ENCODE data around the gene SLC26A11. TPM values are rescaled to one million over a fixed set of nuclear protein-coding genes. Genes with fewer than 3 reads are reported as not detected.

The SLC26A11 gene
- total RNA-seq, 1 experiment from 2014 or later = 26.5 TPM

DNA sequence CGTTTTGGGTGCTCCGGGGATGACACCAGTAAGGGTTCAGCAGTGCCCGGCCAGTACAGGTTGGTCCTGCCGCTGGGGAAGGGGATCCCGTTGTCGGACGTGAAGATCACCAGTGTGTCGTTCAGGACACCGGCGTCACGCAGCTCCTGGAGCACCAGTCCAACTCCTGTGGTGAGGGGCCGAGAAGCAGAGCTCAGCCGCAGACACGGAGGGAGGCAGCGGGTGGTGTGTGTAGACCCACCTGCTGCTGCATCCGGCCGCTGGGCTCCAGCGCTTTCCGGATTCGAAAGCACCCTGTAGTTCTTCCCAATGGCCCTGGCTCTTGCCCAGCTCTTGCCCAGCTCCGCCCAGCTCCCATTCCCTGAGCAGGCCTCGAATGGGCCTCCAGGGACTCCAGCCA, 8.1 kb upstream of the SLC26A11 start:
- peaks cover 13 to 37% (median 30%) of the 10 kb centered on the region in 3 experiments; a peak in 6 of 7 replicates for H3K36me3 Mint-ChIP-seq (ENCODE audit: insufficient read depth in 1 of 3, low read depth in 3 of 3)
- H3T11ph ChIP-seq (ENCODE audit: low read length) = no peak overlapping the region
- H2AK5ac ChIP-seq (ENCODE audit: insufficient read length, low read length) = no peak overlapping the region
- no peak overlapping the region for H3K18ac ChIP-seq (ENCODE audit: insufficient read length, low read depth, low read length)
- H2BK20ac ChIP-seq (ENCODE audit: low read depth, low read length, poor library complexity, severe bottlenecking) = no peak overlapping the region
- H3K4ac ChIP-seq (ENCODE audit: low read depth, low read length) = no peak overlapping the region
- no peaks in the 10 kb centered on the region for H3K23me2 ChIP-seq (ENCODE audit: insufficient read length, low read depth, low read length, poor library complexity, severe bottlenecking)
- H3K4me3 Mint-ChIP-seq = no peak overlapping the region
- H3K23ac ChIP-seq (ENCODE audit: insufficient read length, low read depth, low read length) = no peak overlapping the region
- no peak overlapping the region for H4K5ac ChIP-seq (ENCODE audit: insufficient read length, low read depth, low read length)
- no peak for DNase-seq
- no peak overlapping the region for H4K8ac ChIP-seq (replicated peaks; ENCODE audit: insufficient read length, low read depth, low read length)
- WGBS (ENCODE audit: extremely low coverage, insufficient read length, low lambda C conversion rate) = no CpG with 5 or more reads among the region's 22 CpGs
- H3K4me1 Mint-ChIP-seq = no peaks in the 10 kb centered on the region
- H3K56ac ChIP-seq (ENCODE audit: insufficient read length, low read depth, low read length) = no peak overlapping the region
- H3K27me3 Mint-ChIP-seq (ENCODE audit: low read depth) = no peaks in the 10 kb centered on the region
- H3K27ac Mint-ChIP-seq = no peak overlapping the region
- no peak overlapping the region for H2BK12ac ChIP-seq (ENCODE audit: insufficient read length, low read depth, low read length)
- no peaks in the 10 kb centered on the region for H3K9me3 ChIP-seq (ENCODE audit: control insufficient read depth, low read depth, low read length)
- no peak overlapping the region for H2BK15ac ChIP-seq (ENCODE audit: low read depth, low read length)
- no peaks in the 10 kb centered on the region for H3K9me3 Mint-ChIP-seq
- H3K27me3 ChIP-seq (ENCODE audit: insufficient read depth, low read length) = no peaks in the 10 kb centered on the region
- no peaks in the 10 kb centered on the region for H4K20me1 ChIP-seq (ENCODE audit: control insufficient read depth, insufficient read depth, insufficient read length)
- no peaks in the 10 kb centered on the region for H3K79me2 ChIP-seq (ENCODE audit: insufficient read depth, low read length)
- no peaks in the 10 kb centered on the region for H3K79me1 ChIP-seq (ENCODE audit: insufficient read depth, low read depth, low read length, poor library complexity, severe bottlenecking)
- no peak overlapping the region for H4K91ac ChIP-seq (ENCODE audit: insufficient read length, low read depth, low read length)
- no peak overlapping the region for H2BK5ac ChIP-seq (ENCODE audit: insufficient read length, low read length)
- H3K4me1 ChIP-seq (ENCODE audit: insufficient read depth, low read length) = no peaks in the 10 kb centered on the region
- no peak overlapping the region for H2BK120ac ChIP-seq (ENCODE audit: low read depth, low read length, poor library complexity, severe bottlenecking)
- H3K4me2 ChIP-seq (ENCODE audit: insufficient read depth, insufficient read length, low read length) = no peak overlapping the region
- TF ChIP-seq, protein P1, sequence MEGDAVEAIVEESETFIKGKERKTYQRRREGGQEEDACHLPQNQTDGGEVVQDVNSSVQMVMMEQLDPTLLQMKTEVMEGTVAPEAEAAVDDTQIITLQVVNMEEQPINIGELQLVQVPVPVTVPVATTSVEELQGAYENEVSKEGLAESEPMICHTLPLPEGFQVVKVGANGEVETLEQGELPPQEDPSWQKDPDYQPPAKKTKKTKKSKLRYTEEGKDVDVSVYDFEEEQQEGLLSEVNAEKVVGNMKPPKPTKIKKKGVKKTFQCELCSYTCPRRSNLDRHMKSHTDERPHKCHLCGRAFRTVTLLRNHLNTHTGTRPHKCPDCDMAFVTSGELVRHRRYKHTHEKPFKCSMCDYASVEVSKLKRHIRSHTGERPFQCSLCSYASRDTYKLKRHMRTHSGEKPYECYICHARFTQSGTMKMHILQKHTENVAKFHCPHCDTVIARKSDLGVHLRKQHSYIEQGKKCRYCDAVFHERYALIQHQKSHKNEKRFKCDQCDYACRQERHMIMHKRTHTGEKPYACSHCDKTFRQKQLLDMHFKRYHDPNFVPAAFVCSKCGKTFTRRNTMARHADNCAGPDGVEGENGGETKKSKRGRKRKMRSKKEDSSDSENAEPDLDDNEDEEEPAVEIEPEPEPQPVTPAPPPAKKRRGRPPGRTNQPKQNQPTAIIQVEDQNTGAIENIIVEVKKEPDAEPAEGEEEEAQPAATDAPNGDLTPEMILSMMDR (conservative IDR thresholded peaks at IDR 0.05) = no peak
- no peak overlapping the region; the same call in 1 of the 2 replicates for H3K14ac ChIP-seq (ENCODE audit: insufficient read depth, low read length)
- H3K9ac ChIP-seq (ENCODE audit: extremely low read depth, insufficient read length, low read length) = no peak overlapping the region
- H2AFZ ChIP-seq (ENCODE audit: low read length) = no peak overlapping the region
- no peak overlapping the region for H3K27ac ChIP-seq (ENCODE audit: insufficient read length, low read depth, low read length)
